ENCODE results near the gene NTF3. TPM values are rescaled to one million over a fixed set of nuclear protein-coding genes. Genes with fewer than 3 reads are reported as not detected.

The NTF3 gene
- total and polyA plus RNA-seq, 2 of the 8 experiments (the other 6 are each of a cell fraction or from before 2014, with no cell fraction given), result 1.4 to 2.3 TPM

DNA sequence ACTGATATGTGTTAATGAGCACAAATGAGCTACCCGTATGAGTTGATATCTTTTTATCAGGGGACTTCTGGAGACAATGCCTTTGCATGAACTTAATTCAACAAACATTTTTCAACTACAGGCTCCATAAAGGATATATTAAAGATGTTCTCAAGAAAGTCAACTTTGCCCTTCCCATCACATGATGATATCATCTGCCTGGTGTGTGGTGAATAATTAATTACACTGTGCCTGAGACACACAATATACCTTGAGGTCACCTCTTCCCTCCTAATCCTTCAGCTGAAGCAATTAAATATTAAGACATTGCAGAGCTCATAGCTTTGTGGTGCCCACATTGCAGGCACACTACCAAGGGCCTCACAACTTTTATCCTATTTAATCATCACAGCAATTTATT lies 22.3 kb upstream of the NTF3 start:
- Histone ChIP-seq H2BK5ac (ENCODE audit: low read depth, low read length) (no peak overlapping the region), H3K79me1 (ENCODE audit: low read depth, low read length) (no peaks in the 10 kb centered on the region), H3K4me2 (ENCODE audit: insufficient read depth in 1 of 2, low read depth in 2 of 2, low read length in 2 of 2) (no peak overlapping the region), H2BK20ac (ENCODE audit: low read length) (no peak overlapping the region), H2AFZ (ENCODE audit: low read length) (no peak overlapping the region), H3K18ac (ENCODE audit: extremely low read depth, low read length) (no peak overlapping the region), H3K56ac (replicated peaks; ENCODE audit: insufficient read length, low read depth, low read length) (no peak overlapping the region), H2BK15ac (ENCODE audit: low read length) (no peak overlapping the region), H3K9ac (replicated peaks in 1 of 4; ENCODE audit: extremely low read depth in 1 of 4, low read depth in 3 of 4, low read length in 3 of 4) (no peak overlapping the region), H3K27me3 (replicated peaks in 1 of 4; ENCODE audit: control insufficient read depth in 3 of 4, extremely low read depth in 1 of 4, insufficient read depth in 3 of 4, low read length in 3 of 4) (no peaks in the 10 kb centered on the region; a peak in 1 of 7 replicates), H2BK120ac (replicated peaks; ENCODE audit: low read depth, low read length) (no peak overlapping the region), H4K91ac (replicated peaks; ENCODE audit: insufficient read length, low read length) (no peak overlapping the region), H3K14ac (ENCODE audit: insufficient read length) (no peak overlapping the region), H3K27ac (ENCODE audit: low read depth, low read length) (no peak overlapping the region), H3K23ac (ENCODE audit: insufficient read length) (no peak overlapping the region), H4K20me1 (replicated peaks in 1 of 2; ENCODE audit: control insufficient read depth in 1 of 2, insufficient read depth in 2 of 2, low read length in 2 of 2) (no peaks in the 10 kb centered on the region), H2BK12ac (ENCODE audit: low read depth, low read length) (no peak overlapping the region), H4K8ac (ENCODE audit: extremely low read depth, insufficient read depth, low read length) (no peak overlapping the region), H3K4ac (replicated peaks; ENCODE audit: insufficient read length, low read depth, low read length) (no peak overlapping the region), H3K23me2 (ENCODE audit: low read depth, low read length) (no peaks in the 10 kb centered on the region), H4K5ac (ENCODE audit: insufficient read length, low read depth, low read length) (no peak overlapping the region), H3K4me1 (replicated peaks in 1 of 4; ENCODE audit: control insufficient read depth in 3 of 4, insufficient read depth in 4 of 4, low read length in 3 of 4) (no peaks in the 10 kb centered on the region), H3K9me3 (ENCODE audit: insufficient read depth in 2 of 2, low read depth in 1 of 2, low read length in 1 of 2) (no peaks in the 10 kb centered on the region; a peak in 1 of 4 replicates), H3K4me3 (ENCODE audit: extremely low read depth in 1 of 4, insufficient read depth in 2 of 4, low read depth in 3 of 4, low read length in 4 of 4) (no peak overlapping the region), H3K36me3 (ENCODE audit: control insufficient read depth in 2 of 4, insufficient read depth in 4 of 4, low read length in 3 of 4) (no peaks in the 10 kb centered on the region), H2AK5ac (ENCODE audit: low read depth, low read length) (no peak overlapping the region), H3K79me2 (ENCODE audit: control insufficient read depth in 1 of 2, insufficient read depth in 2 of 2, low read length in 2 of 2) (no peaks in the 10 kb centered on the region)
- ChIA-PET CTCF (ENCODE audit: partially characterized antibody) (no interaction called here), POLR2A (ENCODE audit: partially characterized antibody) (interaction anchor here (1.2 kb wide), 1 partner anchor 206 kb away, joined by 3 read pairs; no protein-coding TSS in a partner anchor)
- no peak for FAIRE-seq
- WGBS, 2 experiments (ENCODE audit: extremely low coverage in 1 of 2, insufficient coverage in 1 of 2, insufficient read length in 1 of 2, insufficient replicate concordance in 2 of 2, low coverage in 1 of 2, low lambda C conversion rate in 2 of 2, missing lambda C conversion rate in 1 of 2), result 80% methylated on average over 1 of the region's 1 CpG; no CpG with 5 or more reads in 1 of the 2 experiments
- DNase-seq (ENCODE audit: low read depth in 1 of 2, low spot score in 2 of 2), result no peak
- TF ChIP-seq, protein P1, sequence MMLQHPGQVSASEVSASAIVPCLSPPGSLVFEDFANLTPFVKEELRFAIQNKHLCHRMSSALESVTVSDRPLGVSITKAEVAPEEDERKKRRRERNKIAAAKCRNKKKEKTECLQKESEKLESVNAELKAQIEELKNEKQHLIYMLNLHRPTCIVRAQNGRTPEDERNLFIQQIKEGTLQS (IDR thresholded peaks at IDR 0.05; ENCODE audit: insufficient read depth, low read depth, low read length), result no peak
- TF ChIP-seq E2F6 (IDR thresholded peaks at IDR 0.05) (no peak), CBX5 (IDR thresholded peaks at IDR 0.05; ENCODE audit: low read depth, low read length) (no peak), HDAC6 (IDR thresholded peaks at IDR 0.05; ENCODE audit: low read depth, low read length) (no peak), MAX (IDR thresholded peaks at IDR 0.05) (no peak), KDM4A (IDR thresholded peaks at IDR 0.05; ENCODE audit: low read depth, low read length, severe bottlenecking) (no peak), SRF (IDR thresholded peaks at IDR 0.05; ENCODE audit: low read depth, low read length) (no peak), NANOG (IDR thresholded peaks at IDR 0.05; ENCODE audit: insufficient read depth, low read depth, low read length, poor library complexity, severe bottlenecking) (no peak), TAF1 (IDR thresholded peaks at IDR 0.05; ENCODE audit: low read depth, low read length) (no peak), CHD2 (IDR thresholded peaks at IDR 0.05; ENCODE audit: low read length) (no peak), RBBP5 (IDR thresholded peaks at IDR 0.05; ENCODE audit: borderline replicate concordance, low read depth, low read length) (no peak), TAF7 (optimal IDR thresholded peaks at IDR 0.05; ENCODE audit: borderline replicate concordance, low read depth, low read length) (no peak), CHD1 (IDR thresholded peaks at IDR 0.05; ENCODE audit: low read depth, low read length) (no peak)
